GM21528 (cell line): ENCODE results near the gene DTWD2.
"Not testable (repeated sequence)": the region's sequence is repeated elsewhere in the genome, so short reads cannot be mapped to it uniquely, and the experiment has no call there.

Experiments
- ATAC-seq: cut with Tn5 transposase; IDR thresholded peaks from one replicate; pipeline ENCODE4 v1.9.1; 2021; ENCODE audit warnings: mild to moderate bottlenecking, moderate library complexity; ENCODE audit not compliant: unreplicated experiment, low FRiP score

DTWD2 gene

DNA sequence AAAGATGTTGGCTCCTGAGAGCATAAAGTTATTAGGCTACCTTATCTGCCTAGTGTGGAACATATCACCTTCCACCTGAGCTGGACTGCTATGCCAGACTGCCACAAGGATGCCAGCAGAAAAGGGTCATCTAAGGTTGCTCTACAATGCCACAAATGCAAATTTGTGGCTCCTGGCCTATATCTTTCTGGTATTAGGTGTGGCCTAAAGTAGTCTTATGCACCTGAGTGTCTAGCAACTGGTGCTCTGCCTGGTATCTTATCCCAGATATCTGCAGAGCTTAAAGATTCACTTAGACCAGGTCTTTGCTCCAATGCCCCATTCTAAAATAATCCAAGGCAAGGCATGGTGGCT lies 34.7 kb downstream of the DTWD2 start:
- no peak for ATAC-seq

DNA sequence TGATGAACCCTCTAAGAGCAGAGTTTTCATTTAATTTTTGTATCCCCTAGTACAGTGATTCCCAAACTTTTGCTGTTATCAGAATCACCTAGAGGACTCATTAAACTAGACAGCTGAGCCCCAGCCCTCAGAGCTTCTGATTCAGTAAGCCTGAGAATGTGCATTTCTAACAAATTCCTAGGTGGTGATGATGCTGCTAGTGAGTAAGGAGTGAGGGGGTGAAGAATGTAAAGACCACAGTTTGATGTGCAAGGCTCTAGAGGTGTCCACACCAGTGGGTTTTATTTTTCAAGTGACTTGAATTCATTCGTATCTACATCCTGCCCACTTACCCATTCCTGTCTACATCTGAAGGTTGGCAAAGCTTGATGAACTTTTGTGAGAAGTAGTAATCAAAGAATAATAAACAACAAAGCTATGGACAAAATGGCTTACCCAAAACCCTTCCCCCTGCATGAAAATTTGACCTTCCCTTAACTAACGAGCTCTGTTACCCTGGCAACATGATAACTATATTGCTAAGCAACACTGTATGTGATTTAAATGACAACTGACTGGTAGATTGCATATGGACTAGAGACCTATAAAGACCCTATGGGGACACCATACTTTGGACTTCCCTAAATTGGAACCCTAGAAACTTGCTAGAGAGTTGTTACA lies 35.2 kb downstream of the DTWD2 start:
- no peak for ATAC-seq

DNA sequence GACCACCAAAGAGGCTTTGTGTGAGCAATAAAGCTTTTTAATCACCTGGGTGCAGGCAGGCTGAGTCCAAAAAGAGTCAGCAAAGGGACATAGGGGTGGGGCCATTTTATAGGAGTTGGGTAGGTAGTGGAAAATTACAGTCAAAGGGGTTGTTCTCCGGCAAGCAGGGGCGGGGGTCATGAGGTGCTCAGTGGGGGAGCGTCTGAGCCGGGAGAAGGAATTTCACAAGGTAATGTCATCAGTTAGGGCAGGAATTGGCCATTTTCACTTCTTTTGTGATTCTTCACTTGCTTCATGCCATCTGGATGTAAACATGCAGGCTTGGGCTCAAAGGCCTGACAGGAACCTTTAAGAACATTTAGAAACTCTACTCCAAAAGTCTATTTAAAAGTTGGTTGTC lies 36.0 kb downstream of the DTWD2 start:
- ATAC-seq = not testable (repeated sequence)

DNA sequence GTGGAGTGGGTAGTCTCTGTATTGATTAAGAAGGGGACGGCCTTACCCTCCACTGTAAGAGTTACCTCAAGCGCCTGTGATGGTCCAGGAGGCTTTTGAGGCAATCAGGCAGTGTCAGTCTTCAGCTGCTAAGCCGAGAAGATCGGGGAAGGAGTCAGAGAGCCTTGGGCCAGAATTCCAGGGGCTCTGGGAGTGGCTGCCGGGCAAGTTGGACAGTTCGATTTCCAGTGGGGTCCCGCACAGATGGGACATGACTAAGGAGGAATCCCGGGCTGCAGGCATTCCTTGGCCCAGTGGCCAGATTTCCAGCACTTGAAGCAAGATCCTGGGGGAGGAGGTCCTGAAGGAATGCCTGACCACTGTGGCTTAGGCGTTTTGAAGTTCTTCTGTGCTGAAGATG lies 38.0 kb downstream of the DTWD2 start:
- not testable (repeated sequence) for ATAC-seq

DNA sequence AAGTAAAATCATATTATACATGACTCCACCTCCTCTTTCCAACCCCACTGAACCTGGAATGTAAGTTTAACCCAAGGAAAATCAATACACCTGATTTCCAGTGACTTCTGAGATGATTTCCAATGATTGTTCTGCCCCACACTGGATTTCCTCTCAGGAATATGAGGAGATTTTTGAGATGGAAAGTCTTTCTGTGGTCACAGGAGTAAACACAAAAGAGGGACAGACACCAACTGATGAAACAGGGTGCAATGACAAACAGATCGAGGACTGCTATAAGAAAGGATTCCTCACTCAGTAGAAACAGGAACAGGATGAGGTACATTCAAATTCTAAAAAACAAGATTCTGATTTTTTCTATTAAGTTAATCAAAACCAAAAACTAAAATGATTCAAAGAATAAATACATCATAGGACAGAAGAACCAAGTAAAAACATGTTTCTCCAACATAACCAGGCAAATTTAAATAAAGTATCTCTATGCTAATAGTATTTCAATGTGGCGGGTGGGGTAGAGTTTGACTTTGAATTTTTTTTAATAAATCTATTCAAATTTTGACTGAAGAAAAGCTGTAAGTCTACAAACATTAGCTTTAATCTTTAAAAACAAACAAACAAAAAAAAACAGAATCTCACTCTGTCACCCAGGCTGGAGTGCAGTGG lies 42.1 kb downstream of the DTWD2 start:
- ATAC-seq = no peak

DNA sequence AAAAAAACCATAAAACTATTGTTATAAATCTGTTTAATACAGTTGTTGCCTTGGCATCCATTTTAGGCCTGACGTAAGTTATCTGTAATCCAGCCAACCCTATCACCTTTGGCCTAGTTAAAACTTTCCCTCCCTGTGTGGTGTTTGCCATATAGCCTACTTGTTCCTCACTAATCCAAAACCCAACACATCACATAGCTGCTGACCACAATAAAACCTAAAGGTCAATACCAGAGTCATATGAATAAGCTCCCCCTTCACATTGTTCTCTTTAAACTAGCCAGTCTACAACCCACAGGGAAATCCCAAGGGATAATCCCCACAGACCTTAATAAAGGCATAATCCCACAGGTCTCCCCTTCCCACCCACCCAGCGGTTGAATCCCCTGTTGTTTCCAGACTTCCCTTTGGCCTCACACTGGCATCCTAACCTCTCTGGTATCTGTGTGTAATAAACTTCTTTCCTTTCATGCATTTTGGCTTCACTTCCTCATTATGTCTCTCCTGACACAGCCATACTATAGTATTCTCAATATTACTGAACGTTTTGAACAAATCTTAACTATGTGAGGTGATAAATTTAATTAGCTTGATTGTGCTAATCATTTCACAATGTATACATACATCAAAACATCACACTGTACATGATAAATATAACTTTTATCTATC lies 50.8 kb downstream of the DTWD2 start:
- peak; percentile 55 for ATAC-seq

DNA sequence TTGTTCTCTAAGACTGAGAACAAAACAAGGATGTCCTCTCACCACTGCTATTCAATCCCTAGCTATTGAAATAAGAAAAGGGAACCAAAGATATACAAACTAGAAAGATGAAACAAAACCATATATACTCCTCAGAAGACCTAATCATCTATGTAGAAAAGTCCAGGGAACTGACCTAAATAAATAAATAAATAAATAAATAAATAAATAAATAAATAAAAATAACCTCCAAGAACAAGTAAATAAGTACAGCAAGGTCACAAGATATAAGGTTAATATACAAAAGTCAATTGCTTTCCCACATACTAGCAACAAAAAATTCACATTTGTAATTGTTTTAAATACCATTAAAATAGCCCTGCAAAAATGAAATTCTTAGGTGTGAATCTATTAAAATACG lies 54.6 kb downstream of the DTWD2 start:
- ATAC-seq = no peak

DNA sequence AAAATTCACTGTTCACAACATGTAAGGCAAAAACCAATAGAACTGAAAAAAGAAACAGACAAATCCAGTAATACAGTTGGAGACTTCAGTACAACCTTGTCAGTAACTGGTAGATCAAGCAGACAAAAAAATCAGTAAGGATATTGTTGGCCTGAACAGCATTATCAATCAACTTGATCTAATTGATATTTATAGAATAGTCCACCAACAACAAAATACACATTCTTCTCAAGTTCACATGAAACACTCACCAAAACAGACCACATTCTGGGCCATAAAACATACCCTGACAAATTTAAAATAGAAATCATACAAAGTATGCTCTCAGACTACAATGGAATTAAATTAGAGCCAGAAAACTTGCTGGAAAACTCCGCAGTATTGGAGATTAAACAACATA lies 56.8 kb downstream of the DTWD2 start:
- ATAC-seq = no peak

DNA sequence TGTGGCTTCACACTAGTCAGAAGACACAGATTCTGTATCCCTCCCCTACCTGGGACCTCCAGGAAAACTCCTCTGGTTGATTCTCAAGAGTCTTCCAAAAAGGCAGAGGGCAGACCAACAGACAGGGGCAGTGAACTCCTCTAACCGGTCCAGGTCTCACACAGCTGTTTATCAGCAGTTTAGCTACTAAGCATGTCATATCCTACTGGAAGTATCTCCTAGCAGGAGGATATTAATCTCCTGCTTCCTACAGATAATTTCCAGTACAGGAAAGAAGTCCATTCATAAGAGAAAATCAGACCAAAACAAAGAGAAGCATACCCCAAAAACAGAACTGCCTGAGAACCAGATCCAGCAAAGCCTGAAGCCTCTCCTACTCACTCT lies 64.3 kb downstream of the DTWD2 start:
- ATAC-seq = no peak

DNA sequence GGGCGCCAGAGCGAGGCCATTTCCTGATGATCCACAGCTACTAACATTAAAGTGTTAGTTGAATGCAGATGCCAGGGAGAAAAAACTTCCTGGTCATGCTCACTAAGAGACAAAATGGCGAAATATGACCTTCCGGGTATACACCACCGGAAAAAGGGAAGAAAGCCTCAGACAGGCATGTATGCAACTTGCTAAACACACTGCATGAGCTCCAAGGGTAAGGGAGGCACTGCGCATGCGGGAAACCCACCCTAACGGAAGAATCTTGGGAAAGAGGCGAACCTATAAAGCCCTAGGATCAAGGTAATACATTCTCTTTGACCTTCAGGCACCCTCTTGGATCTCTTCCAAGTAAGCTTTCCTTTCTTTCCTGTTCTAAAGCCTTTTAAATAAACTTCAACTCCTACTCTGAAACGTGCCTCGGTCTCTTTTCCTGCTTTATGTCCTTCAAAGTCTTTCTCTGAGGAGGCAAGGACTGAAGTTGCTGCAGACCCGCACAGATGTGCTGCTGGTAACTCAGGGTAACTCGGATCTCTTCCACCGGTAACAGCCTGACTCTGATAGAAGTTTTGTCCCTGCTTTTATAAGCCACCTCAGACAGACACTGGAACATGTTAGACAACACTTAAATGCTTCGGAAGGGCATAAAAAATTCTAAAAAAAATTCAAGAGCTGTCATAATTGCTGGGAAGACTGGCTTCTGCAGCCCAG lies 64.9 kb downstream of the DTWD2 start:
- ATAC-seq = no peak

DNA sequence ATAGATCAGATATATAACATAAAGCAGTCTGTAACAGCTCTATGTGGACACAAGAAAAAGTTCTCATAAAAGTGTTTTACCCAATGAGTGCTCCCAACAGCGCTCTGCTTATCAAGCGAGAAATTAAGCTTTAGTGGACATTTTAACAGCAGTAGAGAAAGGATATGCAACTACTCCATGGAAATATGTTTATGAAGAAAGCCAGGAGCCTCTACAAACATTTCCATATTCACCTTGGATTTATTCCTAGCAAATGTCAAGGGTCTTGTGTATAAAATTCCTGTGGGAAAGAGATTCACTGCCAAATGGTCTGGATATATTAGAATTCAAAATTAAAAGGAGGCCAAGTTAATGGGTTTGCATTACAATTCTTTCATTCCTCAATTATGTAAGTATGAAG lies 66.5 kb downstream of the DTWD2 start:
- ATAC-seq = no peak

DNA sequence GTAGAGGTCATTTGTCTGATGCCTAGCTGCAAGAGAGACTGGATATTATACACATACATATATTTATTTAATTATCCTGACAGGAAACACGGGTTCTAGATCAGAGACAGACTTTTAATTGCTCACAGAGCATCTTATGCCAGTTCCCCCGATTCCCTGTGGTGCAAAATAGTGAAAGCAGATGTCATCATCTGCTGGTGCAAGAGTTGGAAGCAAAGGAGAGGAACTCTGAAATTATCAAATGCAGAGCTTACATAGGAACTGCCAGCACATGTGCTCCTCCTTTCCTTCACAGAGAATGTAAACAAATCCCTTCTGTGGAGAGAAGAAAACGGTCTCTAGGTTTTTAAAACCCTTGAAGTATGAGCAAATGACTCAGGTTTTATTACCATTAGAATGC lies 69.3 kb downstream of the DTWD2 start:
- no peak for ATAC-seq

DNA sequence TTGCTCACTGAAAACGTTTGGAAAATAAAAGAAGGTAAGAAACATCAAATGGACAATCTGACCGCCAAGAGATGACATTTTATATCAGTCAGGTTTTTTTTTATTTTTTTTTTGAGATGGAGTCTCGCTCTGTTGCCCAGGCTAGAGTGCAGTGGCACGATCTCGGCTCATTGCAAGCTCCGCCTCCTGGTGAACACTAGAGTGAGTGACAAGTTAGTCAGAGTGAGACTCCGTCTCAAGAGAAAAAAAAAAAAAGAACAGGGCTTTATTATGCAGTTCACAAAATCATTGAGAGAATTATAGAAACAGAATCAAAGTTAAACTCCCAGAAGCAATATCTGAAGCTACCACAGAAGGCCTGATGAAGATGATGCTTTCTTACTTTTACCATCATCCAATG lies 70.1 kb downstream of the DTWD2 start:
- ATAC-seq = no peak

DNA sequence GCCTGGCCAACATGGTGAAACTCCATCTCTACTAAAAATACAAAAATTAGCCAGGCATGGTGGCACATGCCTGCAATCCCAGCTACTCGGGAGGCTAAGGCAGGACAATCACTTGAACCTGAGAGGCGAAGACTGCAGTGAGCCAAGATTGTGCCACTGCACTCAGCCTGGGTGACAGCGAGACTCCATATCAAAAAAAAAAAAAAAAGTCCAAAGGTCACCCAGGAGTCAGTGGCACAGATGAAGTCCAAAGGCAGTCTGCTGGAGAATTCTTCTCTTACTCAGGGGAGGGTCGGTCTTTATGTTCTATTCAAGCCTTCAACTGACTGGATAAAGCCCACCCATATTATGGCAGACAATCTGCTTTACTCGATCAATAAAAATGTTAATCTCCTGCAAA lies 80.8 kb downstream of the DTWD2 start:
- not testable (repeated sequence) for ATAC-seq

DNA sequence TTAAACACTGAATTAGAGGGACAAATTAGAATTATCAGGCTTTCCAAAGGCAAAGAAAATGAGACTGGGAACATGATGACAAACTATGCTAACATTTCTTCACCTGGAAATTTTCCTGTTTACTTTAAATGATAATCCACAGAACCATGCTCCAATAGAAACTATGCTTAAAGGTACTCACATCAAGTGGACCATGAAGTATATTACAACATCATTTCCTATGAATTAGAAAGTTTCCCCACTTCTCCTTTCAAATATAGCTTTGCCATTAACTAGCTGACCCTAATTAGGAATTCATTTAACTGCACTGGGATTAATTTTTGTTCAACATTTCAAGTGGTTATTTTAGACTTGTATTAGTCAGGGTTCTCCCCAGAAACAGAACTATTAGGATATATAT lies 81.4 kb downstream of the DTWD2 start:
- no peak for ATAC-seq

DNA sequence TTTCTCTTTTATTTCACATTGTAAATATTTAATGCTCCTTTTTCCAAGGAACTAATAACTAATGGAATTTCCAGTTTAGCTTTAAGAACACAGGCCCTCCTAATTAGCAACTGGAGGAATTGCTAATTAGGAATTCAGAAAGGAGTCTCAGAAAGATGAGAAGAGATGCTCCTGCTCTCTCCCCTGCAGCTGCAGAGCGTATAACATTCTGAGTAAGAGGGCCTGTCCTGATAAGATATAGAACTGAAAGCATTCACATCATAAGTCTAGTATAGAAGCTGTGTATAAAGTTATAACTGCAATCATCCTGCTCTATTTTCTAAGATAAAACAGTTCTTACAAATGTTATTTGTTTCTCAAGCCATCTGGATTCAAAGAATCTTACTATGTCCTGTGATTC lies 83.2 kb downstream of the DTWD2 start:
- ATAC-seq = no peak

DNA sequence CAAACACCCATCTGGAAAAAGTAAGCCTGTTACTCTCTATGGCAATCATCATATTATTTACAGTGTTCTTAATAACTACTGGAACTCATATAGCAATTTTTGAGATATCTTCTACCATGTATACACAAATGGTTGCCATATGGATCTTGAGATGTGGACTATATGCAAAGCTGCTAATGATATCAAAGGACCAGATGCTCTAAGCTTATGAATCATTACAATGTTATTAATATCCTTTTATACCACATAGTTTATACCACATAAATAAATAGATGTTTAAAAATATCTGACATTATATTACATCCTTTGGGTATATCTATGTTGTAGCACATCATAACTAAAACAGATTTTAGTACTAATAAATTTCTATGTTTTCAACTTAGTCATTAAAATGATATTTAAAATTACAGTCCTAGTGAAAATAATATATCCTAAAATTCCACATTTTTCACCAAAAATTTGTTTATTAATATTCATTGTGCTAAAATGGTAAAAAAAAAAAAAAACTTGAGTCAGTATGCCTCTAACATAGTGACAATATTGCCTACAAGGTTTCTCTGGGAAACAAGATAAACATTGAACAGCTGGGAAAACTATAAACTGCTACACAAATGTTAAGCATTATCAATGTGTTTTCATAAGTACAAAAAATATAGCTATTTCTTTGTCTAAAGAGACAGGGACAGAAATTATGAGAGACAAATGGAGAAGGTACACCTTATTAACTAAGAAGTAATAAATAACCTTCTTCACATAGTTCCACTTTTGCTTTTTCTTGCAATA lies 85.5 kb downstream of the DTWD2 start:
- no peak for ATAC-seq

DNA sequence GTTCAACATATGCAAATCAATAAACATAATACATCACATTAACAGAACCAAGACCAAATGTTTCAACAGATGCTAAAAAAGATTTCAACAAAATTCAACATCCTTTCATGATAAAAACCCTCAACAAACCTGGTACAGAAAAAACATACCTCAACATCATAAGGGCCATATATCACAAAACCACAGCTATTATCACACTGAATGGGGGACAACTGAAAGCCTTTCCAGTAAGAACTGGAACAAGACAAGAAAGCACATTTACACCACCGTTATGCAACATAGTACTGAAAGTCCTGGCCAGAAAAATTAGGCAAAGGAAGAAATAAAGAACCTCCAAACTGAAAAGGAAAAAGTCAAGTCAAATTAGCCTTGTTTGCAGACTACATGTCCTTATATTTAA lies 93.6 kb downstream of the DTWD2 start:
- no peak for ATAC-seq

DNA sequence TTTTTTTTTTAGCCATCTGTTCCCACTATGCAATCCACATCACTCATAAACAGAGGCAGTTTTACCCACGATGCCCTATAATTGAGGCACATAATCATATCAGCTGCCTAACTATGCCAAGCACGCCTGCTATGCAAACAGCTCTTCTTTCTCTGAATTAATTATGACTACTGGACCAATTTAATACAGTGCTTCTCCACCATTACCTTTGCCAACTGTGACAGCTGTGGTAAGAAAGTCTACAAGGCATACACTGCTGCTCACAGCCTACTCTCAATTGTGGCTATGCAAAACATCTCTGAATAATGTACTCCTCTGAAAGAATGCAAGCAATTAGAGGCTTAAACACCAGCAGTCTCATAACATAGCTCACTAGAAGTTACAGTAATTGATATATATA lies 97.1 kb downstream of the DTWD2 start:
- ATAC-seq = peak; percentile 50

DNA sequence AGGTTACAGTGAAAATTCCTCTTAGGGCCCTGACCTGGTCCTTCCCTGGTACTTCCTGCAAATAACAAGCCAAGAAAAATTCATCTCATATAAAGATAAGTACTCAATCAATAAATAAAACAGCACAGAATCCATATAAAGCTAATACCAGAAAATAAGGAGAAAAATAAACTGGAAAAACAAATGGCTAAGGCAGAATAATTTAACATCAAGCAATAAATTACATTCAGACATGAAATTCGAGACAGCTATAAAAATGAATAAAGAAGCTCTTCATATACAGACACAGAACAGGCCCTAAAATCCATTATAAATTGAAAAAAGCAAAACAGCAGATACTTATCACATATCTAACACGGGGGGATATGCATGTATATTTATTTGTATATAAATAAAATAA lies 99.2 kb downstream of the DTWD2 start:
- ATAC-seq = no peak

DNA sequence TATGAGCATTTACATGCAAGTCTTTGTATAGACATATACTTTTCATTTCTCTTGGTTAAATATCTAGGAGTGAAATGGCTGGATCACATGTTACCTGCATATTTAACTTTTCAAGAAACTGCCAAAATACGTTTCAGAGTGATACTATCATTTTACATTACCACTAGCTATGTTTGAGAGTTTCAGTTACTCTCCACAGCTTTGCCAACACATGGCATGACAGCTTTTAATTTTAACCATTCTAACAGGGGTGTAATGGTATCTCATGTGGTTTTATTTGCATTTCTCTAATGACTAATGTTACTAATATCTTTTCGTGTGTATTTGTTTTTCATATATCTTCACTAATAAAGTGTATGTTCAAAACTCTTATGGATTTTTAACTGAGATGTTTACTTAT lies 99.8 kb downstream of the DTWD2 start:
- ATAC-seq = no peak
